Loucy (cell line): ENCODE results near the gene GRB10.

Experiments
- H2AFZ ChIP-seq: fragments of 200-600 bp; sonication (generic); 2 replicates; pipeline ENCODE4 v1.6.0; 2016; ENCODE audit warnings: antibody characterized with exemption, mild to moderate bottlenecking, low read length, moderate library complexity
- H3F3A ChIP-seq: fragments of 200-600 bp; 2 replicates; pipeline ENCODE4 v1.6.0; 2016; ENCODE audit warnings: antibody characterized with exemption, low read depth, mild to moderate bottlenecking
- H3K27me3 ChIP-seq: fragments of 200-600 bp; sonication (generic); 2 replicates; pipeline ENCODE4 v1.6.1; 2014; ENCODE audit warnings: low read length, mild to moderate bottlenecking; ENCODE audit not compliant: insufficient read depth, poor library complexity, severe bottlenecking
- H3K36me3 ChIP-seq: fragments of 200-600 bp; sonication (generic); 2 replicates; pipeline ENCODE4 v1.6.1; 2016; ENCODE audit warnings: low read length; ENCODE audit not compliant: insufficient read depth
- H3K4me1 ChIP-seq: fragments of 200-600 bp; sonication (generic); 2 replicates; pipeline ENCODE4 v1.5.1; 2014; ENCODE audit warnings: low read length, mild to moderate bottlenecking; ENCODE audit not compliant: insufficient read depth, poor library complexity, severe bottlenecking
- H3K4me2 ChIP-seq: fragments of 200-600 bp; sonication (generic); 2 replicates; pipeline ENCODE4 v1.6.0; 2014; ENCODE audit warnings: antibody characterized with exemption, low read length, low read depth, mild to moderate bottlenecking; ENCODE audit not compliant: poor library complexity, severe bottlenecking
- H3K4me3 ChIP-seq: fragments of 200-600 bp; sonication (generic); 2 replicates; pipeline ENCODE4 v1.5.1; 2014; ENCODE audit warnings: low read length, mild to moderate bottlenecking, mixed read lengths; ENCODE audit not compliant: poor library complexity, severe bottlenecking
- H3K79me2 ChIP-seq: fragments of 200-600 bp; sonication (generic); 2 replicates; pipeline ENCODE4 v1.6.1; 2014; ENCODE audit warnings: low read length; ENCODE audit not compliant: insufficient read depth
- H3K9ac ChIP-seq: fragments of 200-600 bp; sonication (generic); 2 replicates; pipeline ENCODE4 v1.6.0; 2014; ENCODE audit warnings: mild to moderate bottlenecking, low read depth, low read length, moderate library complexity; ENCODE audit not compliant: poor library complexity, severe bottlenecking
- H3K9me2 ChIP-seq: fragments of 200-600 bp; sonication (generic); replicated peaks from 2 replicates; pipeline ENCODE4 v1.6.1; 2016; ENCODE audit warnings: low read depth, low read length, mixed read lengths
- H3K9me3 ChIP-seq: fragments of 200-600 bp; sonication (generic); 2 replicates; pipeline ENCODE4 v1.6.1; 2014; ENCODE audit warnings: mild to moderate bottlenecking, antibody characterized with exemption, low read length, low read depth; ENCODE audit not compliant: insufficient read depth
- H4K20me1 ChIP-seq: fragments of 200-600 bp; sonication (generic); 2 replicates; pipeline ENCODE4 v1.6.0; 2014; ENCODE audit warnings: antibody characterized with exemption, low read length, mild to moderate bottlenecking; ENCODE audit not compliant: insufficient read depth, poor library complexity, severe bottlenecking
- CTCF ChIP-seq: fragments of 200-600 bp; sonication (generic); conservative IDR thresholded peaks from 2 replicates; pipeline ENCODE4 v1.5.1; 2014; ENCODE audit warnings: mild to moderate bottlenecking, antibody characterized with exemption, low read length
- EZH2phosphoT487 ChIP-seq: fragments of 200-600 bp; IDR thresholded peaks from 2 replicates; pipeline ENCODE4 v1.6.1; 2018; ENCODE audit warnings: antibody characterized with exemption, mild to moderate bottlenecking, moderate library complexity, borderline replicate concordance

Gene GRB10

GRCh38 chr7:50699143-50699542 lies 83.6 kb downstream of the GRB10 start:
- no peaks in the 10 kb centered on the region for H4K20me1 ChIP-seq
- peaks cover 7% of the 10 kb centered on the region for H3K27me3 ChIP-seq
- H3K4me3 ChIP-seq, result no peak overlapping the region
- no peaks in the 10 kb centered on the region for H3K9me2 ChIP-seq
- no peaks in the 10 kb centered on the region for H3K36me3 ChIP-seq
- no peaks in the 10 kb centered on the region for H3K4me1 ChIP-seq
- no peaks in the 10 kb centered on the region for H3K79me2 ChIP-seq
- H3K4me2 ChIP-seq, result no peak overlapping the region
- no peaks in the 10 kb centered on the region for H3F3A ChIP-seq
- TF ChIP-seq EZH2phosphoT487, result no peak
- TF ChIP-seq CTCF, result no peak
- H2AFZ ChIP-seq, result no peak overlapping the region
- H3K9ac ChIP-seq, result no peak overlapping the region
- no peaks in the 10 kb centered on the region for H3K9me3 ChIP-seq

DNA sequence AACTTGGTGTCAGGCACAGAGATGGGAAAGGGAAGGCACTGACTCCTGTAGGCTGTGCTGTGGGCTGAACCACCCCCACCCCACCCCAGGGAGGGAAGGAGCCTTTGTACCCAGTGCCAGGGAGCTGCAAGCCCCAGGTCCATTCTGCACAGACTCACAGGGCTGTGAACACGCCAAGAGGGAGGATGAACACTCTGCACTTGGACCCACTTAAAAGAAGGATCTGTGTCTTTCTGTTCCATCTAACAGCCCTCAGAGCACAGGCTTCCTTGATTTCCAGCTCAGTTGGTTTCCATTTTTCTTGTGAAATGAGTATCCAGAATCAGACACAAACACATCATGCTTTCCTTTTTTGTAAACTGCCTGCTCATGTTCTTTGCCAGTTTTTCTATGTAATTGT lies 84.9 kb downstream of the GRB10 start:
- H3K4me1 ChIP-seq, result no peaks in the 10 kb centered on the region
- H3K9me3 ChIP-seq, result no peaks in the 10 kb centered on the region
- H3K4me2 ChIP-seq, result no peak overlapping the region
- no peaks in the 10 kb centered on the region for H3K79me2 ChIP-seq
- no peak overlapping the region for H3K4me3 ChIP-seq
- H3K9ac ChIP-seq, result no peak overlapping the region
- H4K20me1 ChIP-seq, result no peaks in the 10 kb centered on the region
- TF ChIP-seq CTCF, result no peak
- no peak for TF ChIP-seq EZH2phosphoT487
- H2AFZ ChIP-seq, result peak overlapping the region; percentile 40; the same call in 1 of the 2 replicates
- no peaks in the 10 kb centered on the region for H3K9me2 ChIP-seq
- no peaks in the 10 kb centered on the region for H3K36me3 ChIP-seq
- no peaks in the 10 kb centered on the region for H3F3A ChIP-seq
- no peaks in the 10 kb centered on the region for H3K27me3 ChIP-seq

- TF ChIP-seq CTCF (peak; percentile 85), EZH2phosphoT487 (no peak)
- H3F3A ChIP-seq, result no peaks in the 10 kb centered on the region
- H3K4me3 ChIP-seq, result no peak overlapping the region
- no peaks in the 10 kb centered on the region for H3K36me3 ChIP-seq
- no peaks in the 10 kb centered on the region for H3K9me2 ChIP-seq
- H3K9me3 ChIP-seq, result no peaks in the 10 kb centered on the region
- H4K20me1 ChIP-seq, result no peaks in the 10 kb centered on the region
- no peak overlapping the region for H3K4me2 ChIP-seq
- H3K79me2 ChIP-seq, result no peaks in the 10 kb centered on the region
- H3K27me3 ChIP-seq, result no peaks in the 10 kb centered on the region
- no peaks in the 10 kb centered on the region for H3K4me1 ChIP-seq
- peak overlapping the region; percentile 40; the same call in 1 of the 2 replicates for H2AFZ ChIP-seq
- H3K9ac ChIP-seq, result no peak overlapping the region
These were observed 85.7 kb downstream of the GRB10 start for GRCh38 chr7:50696810-50697582.
